ENCODE measurements around the gene NOTCH1. TPM values are rescaled to one million over a fixed set of nuclear protein-coding genes. Genes with fewer than 3 reads are reported as not detected.

The NOTCH1 gene
- total and polyA plus RNA-seq, 2 of the 8 experiments (the other 6 are each of a cell fraction or from before 2014, with no cell fraction given): 6.9 to 55.6 TPM

GRCh38 chr9:136547508-136548215, 1.8 kb upstream of the NOTCH1 start:
- H4K91ac ChIP-seq (replicated peaks; ENCODE audit: insufficient read length, low read length): peak overlapping the region; percentile 78
- peak overlapping the region; percentile 39; the same call in 1 of the 2 replicates for H4K8ac ChIP-seq (ENCODE audit: extremely low read depth, insufficient read depth, low read length)
- no peak overlapping the region; a peak in 1 of 4 replicates for H3K4me2 ChIP-seq (ENCODE audit: insufficient read depth in 1 of 2, low read depth in 2 of 2, low read length in 2 of 2)
- H2BK5ac ChIP-seq (ENCODE audit: low read depth, low read length): peak overlapping the region; percentile 97; the same call in 1 of the 2 replicates
- H3K36me3 ChIP-seq (ENCODE audit: control insufficient read depth in 2 of 4, insufficient read depth in 4 of 4, low read length in 3 of 4): peaks cover 0 to 6% (median 1%) of the 10 kb centered on the region in 4 experiments; a peak in 2 of 8 replicates
- peak overlapping the region; percentile 71; the same call in 1 of the 2 replicates for H3K18ac ChIP-seq (ENCODE audit: extremely low read depth, low read length)
- FAIRE-seq (no peak), DNase-seq (ENCODE audit: low read depth in 1 of 2, low spot score in 2 of 2) (no peak)
- H3K56ac ChIP-seq (replicated peaks; ENCODE audit: insufficient read length, low read depth, low read length): no peak overlapping the region
- H2AFZ ChIP-seq (ENCODE audit: low read length): no peak overlapping the region
- peak overlapping the region; percentile 97; the same call in 1 of the 2 replicates for H2AK5ac ChIP-seq (ENCODE audit: low read depth, low read length)
- H4K5ac ChIP-seq (ENCODE audit: insufficient read length, low read depth, low read length): no peak overlapping the region
- H2BK15ac ChIP-seq (ENCODE audit: low read length): peak overlapping the region; percentile 88; the same call in 1 of the 2 replicates
- H3K4me3 ChIP-seq (ENCODE audit: extremely low read depth in 1 of 4, insufficient read depth in 2 of 4, low read depth in 3 of 4, low read length in 4 of 4): no peak overlapping the region
- TF ChIP-seq MAFK (IDR thresholded peaks at IDR 0.05; ENCODE audit: low read depth, low read length) (no peak), TAF7 (optimal IDR thresholded peaks at IDR 0.05; ENCODE audit: borderline replicate concordance, low read depth, low read length) (no peak), POLR2AphosphoS5 (IDR thresholded peaks at IDR 0.05; ENCODE audit: low read depth, low read length) (no peak), TBP (IDR thresholded peaks at IDR 0.05; ENCODE audit: low read depth, low read length) (no peak), RFX5 (IDR thresholded peaks at IDR 0.05; ENCODE audit: borderline replicate concordance, low read depth, low read length) (no peak), SAP30 (IDR thresholded peaks at IDR 0.05; ENCODE audit: insufficient read depth, insufficient replicate concordance, low read length) (no peak), SP1 (IDR thresholded peaks at IDR 0.05; ENCODE audit: low read depth, low read length) (no peak)
- POLR2A ChIA-PET (ENCODE audit: partially characterized antibody): interaction anchor here (0.8 to 2.1 kb wide), 4 partner anchors 9 to 21 kb away, joined by 3 to 9 read pairs (median 4); no protein-coding TSS in a partner anchor
- WGBS, 2 experiments (ENCODE audit: extremely low coverage in 1 of 2, insufficient coverage in 1 of 2, insufficient read length in 1 of 2, insufficient replicate concordance in 2 of 2, low coverage in 1 of 2, low lambda C conversion rate in 2 of 2, missing lambda C conversion rate in 1 of 2): 86% methylated on average over 22 of the region's 25 CpGs; no CpG with 5 or more reads in 1 of the 2 experiments
- no peak overlapping the region for H3K27ac ChIP-seq (ENCODE audit: low read depth, low read length)
- H2BK12ac ChIP-seq (ENCODE audit: low read depth, low read length): peak overlapping the region; percentile 98; the same call in 1 of the 2 replicates
- no peak overlapping the region; the same call in 1 of the 2 replicates for H2BK20ac ChIP-seq (ENCODE audit: low read length)
- peaks cover 9 to 22% of the 10 kb centered on the region in 2 experiments; a peak in 3 of 4 replicates for H3K79me2 ChIP-seq (ENCODE audit: control insufficient read depth in 1 of 2, insufficient read depth in 2 of 2, low read length in 2 of 2)
- no peak overlapping the region for H2BK120ac ChIP-seq (replicated peaks; ENCODE audit: low read depth, low read length)
- H3K23ac ChIP-seq (ENCODE audit: insufficient read length): no peak overlapping the region
- H3K27me3 ChIP-seq (replicated peaks in 1 of 4; ENCODE audit: control insufficient read depth in 3 of 4, extremely low read depth in 1 of 4, insufficient read depth in 3 of 4, low read length in 3 of 4): no peaks in the 10 kb centered on the region
- CTCF ChIA-PET (ENCODE audit: partially characterized antibody): interaction anchor here (0.6 to 2.1 kb wide), 5 partner anchors 16 to 235 kb away, joined by 3 to 7 read pairs (median 4); no protein-coding TSS in a partner anchor
- peaks cover 16 to 17% of the 10 kb centered on the region in 2 experiments for H4K20me1 ChIP-seq (replicated peaks in 1 of 2; ENCODE audit: control insufficient read depth in 1 of 2, insufficient read depth in 2 of 2, low read length in 2 of 2)
- no peaks in the 10 kb centered on the region for H3K9me3 ChIP-seq (ENCODE audit: insufficient read depth in 2 of 2, low read depth in 1 of 2, low read length in 1 of 2)
- H3K14ac ChIP-seq (ENCODE audit: insufficient read length): no peak overlapping the region
- H3K9ac ChIP-seq (replicated peaks in 1 of 4; ENCODE audit: extremely low read depth in 1 of 4, low read depth in 3 of 4, low read length in 3 of 4): no peak overlapping the region
- no peak overlapping the region for H3K4ac ChIP-seq (replicated peaks; ENCODE audit: insufficient read length, low read depth, low read length)
- peaks cover 7% of the 10 kb centered on the region; the same call in 1 of the 2 replicates for H3K23me2 ChIP-seq (ENCODE audit: low read depth, low read length)
- peaks cover 3 to 46% (median 37%) of the 10 kb centered on the region in 4 experiments for H3K4me1 ChIP-seq (replicated peaks in 1 of 4; ENCODE audit: control insufficient read depth in 3 of 4, insufficient read depth in 4 of 4, low read length in 3 of 4)
- H3K79me1 ChIP-seq (ENCODE audit: low read depth, low read length): peaks cover 14% of the 10 kb centered on the region
